H1 (cell line): ENCODE data around the gene CCDC175. TPM values are rescaled to one million over a fixed set of nuclear protein-coding genes. Genes with fewer than 3 reads are reported as not detected.

ENCODE experiments used
- ATF3 ChIP-seq: IDR thresholded peaks from 2 replicates; pipeline ENCODE4 v1.6.1; 2011; ENCODE audit warnings: low read depth, mild to moderate bottlenecking, low read length; ENCODE audit not compliant: insufficient read depth
- CTBP2 ChIP-seq: IDR thresholded peaks from 2 replicates; pipeline ENCODE4 v1.7.0; 2011; ENCODE audit warnings: borderline replicate concordance, mild to moderate bottlenecking, moderate library complexity, mixed read lengths, low read length; ENCODE audit not compliant: insufficient read depth, insufficient read length
- GTF2F1 ChIP-seq: IDR thresholded peaks from 2 replicates; pipeline ENCODE4 v1.6.1; 2012; ENCODE audit warnings: low read depth, low read length, improper control_type of control experiment, borderline replicate concordance
- HDAC6 ChIP-seq: IDR thresholded peaks from one replicate; pipeline ENCODE4 v1.7.1; 2012; ENCODE audit warnings: low read depth, mild to moderate bottlenecking, inconsistent platforms, low read length, moderate library complexity
- polyA plus RNA-seq, 7 experiments: library from polyadenylated mRNA; depleted of rRNA in 3 of 7; stranded (reverse) in 5 of 7; unstranded in 2 of 7; fragments of >200 nt in 5 of 7; fragments of 200-250 nt in 2 of 7; gene quantifications; 1 replicate in 5 of 7; 2 replicates in 1 of 7; 4 replicates in 1 of 7; pipeline versions ENCODE4 v1.2.1 to v1.2.3, GENCODE V29; 2011 to 2013; ENCODE audit warnings: missing spikeins in 2 of 7, mixed read lengths in 2 of 7
- total RNA-seq: library from RNA; stranded (reverse); fragmentation: NEBNext Ultra II Directional; extraction: Animal tissue kit (Norgen Biotek cat#: 25700); gene quantifications from 2 replicates; pipeline ENCODE4 v1.2.1, GENCODE V29; 2021

The CCDC175 gene
- total and polyA plus RNA-seq, 2 of the 8 experiments (the other 6 are each of a cell fraction or from before 2014, with no cell fraction given) = 0.19 TPM; not detected in 1

- TF ChIP-seq HDAC6 (no peak), ATF3 (no peak), CTBP2 (no peak), GTF2F1 (no peak)
- TF ChIP-seq, all 59 proteins: peak for 0
Measured at GRCh38 chr14:59492384-59492783, 84.2 kb downstream of the CCDC175 start (continued).
